Esophagus (tissue), 2 donors: ENCODE measurements around the gene FAXC. TPM values are rescaled to one million over a fixed set of nuclear protein-coding genes. Genes with fewer than 3 reads are reported as not detected.
"Not testable (repeated sequence)": the region's sequence is repeated elsewhere in the genome, so short reads cannot be mapped to it uniquely, and the experiment has no call there.

ENCODE experiments used
- H3K27ac ChIP-seq, 2 donors: one replicate each; pipeline ENCODE4 v1.5.1; 2013; ENCODE audit warnings: low read depth in 2 of 2, mild to moderate bottlenecking in 2 of 2, inconsistent platforms in 1 of 2, low read length in 1 of 2, moderate library complexity in 1 of 2
- H3K27me3 ChIP-seq, 2 donors: one replicate each; pipeline ENCODE4 v1.6.1; 2013; ENCODE audit warnings: low read length in 2 of 2, control low read depth in 1 of 2, mild to moderate bottlenecking in 1 of 2; ENCODE audit not compliant: insufficient read depth in 2 of 2, control insufficient read depth in 1 of 2
- H3K36me3 ChIP-seq, 2 donors: one replicate each; pipeline ENCODE4 v1.6.1; 2013; ENCODE audit warnings: low read length in 1 of 2; ENCODE audit not compliant: control insufficient read depth in 2 of 2, insufficient read depth in 2 of 2
- H3K4me1 ChIP-seq, 2 donors: one replicate each; pipeline ENCODE4 v1.6.1; 2013; ENCODE audit warnings: low read length in 1 of 2; ENCODE audit not compliant: control insufficient read depth in 2 of 2, insufficient read depth in 2 of 2
- H3K4me3 ChIP-seq, 2 donors: one replicate each; pipeline ENCODE4 v1.5.1; 2013; ENCODE audit warnings: low read length in 2 of 2, mild to moderate bottlenecking in 2 of 2, low read depth in 1 of 2, moderate library complexity in 1 of 2
- H3K9me3 ChIP-seq, 2 donors: one replicate each; pipeline ENCODE4 v1.6.1; 2013; ENCODE audit warnings: mild to moderate bottlenecking in 2 of 2, low read depth in 1 of 2, low read length in 1 of 2, moderate library complexity in 1 of 2; ENCODE audit not compliant: control insufficient read depth in 2 of 2, insufficient read depth in 1 of 2
- WGBS, 2 donors: extraction: QIAGEN DNeasy Blood & Tissue Kit; methylation state at CpG; one replicate each; pipeline ENCODE4 v1.1.7; 2013; 5-methylcytosine and 5-hydroxymethylcytosine counted together
- polyA plus RNA-seq, 2 donors: library from polyadenylated mRNA; stranded (reverse); fragments of 200-250 nt; gene quantifications; one replicate each; pipeline ENCODE4 v1.2.3, GENCODE V29; 2013
- donor health status: healthy with polysubstance abuse.
- donor health status: Bipolar disorder and iron deficiency.

The FAXC gene
- polyA plus RNA-seq, 2 donors: 3.5 to 4.8 TPM

DNA sequence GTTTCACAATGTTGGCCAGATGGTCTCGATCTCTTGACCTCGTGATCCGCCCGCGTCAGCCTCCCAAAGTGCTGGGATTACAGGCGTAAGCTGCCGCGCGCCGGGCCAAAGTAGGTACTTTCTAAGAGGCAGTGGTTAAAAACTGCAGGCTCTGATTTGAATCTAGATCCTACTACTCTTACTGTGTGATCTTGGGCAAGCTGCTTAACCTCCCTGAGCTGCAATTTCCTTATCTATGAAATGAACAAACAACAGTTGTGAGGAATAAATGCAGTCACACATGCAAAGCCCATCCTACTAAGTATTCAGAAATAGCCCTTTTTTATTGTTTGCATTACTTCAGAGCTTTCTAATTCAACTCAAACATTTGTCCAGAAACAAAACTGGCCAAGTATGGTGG lies 2.9 kb downstream of the FAXC start:
- H3K27ac ChIP-seq: no peak overlapping the region
- peaks cover 1 to 4% of the 10 kb centered on the region in 2 donors for H3K4me1 ChIP-seq
- H3K4me3 ChIP-seq: no peak overlapping the region
- no peaks in the 10 kb centered on the region for H3K27me3 ChIP-seq
- WGBS, 2 donors: 95 to 98% methylated on average over 10 of the region's 10 CpGs
- H3K36me3 ChIP-seq: no peaks in the 10 kb centered on the region
- no peaks in the 10 kb centered on the region for H3K9me3 ChIP-seq

GRCh38 chr6:99345164-99345563 lies 4.3 kb downstream of the FAXC start:
- no peaks in the 10 kb centered on the region for H3K36me3 ChIP-seq
- H3K27ac ChIP-seq: no peak overlapping the region
- H3K4me1 ChIP-seq: peaks cover 1 to 4% of the 10 kb centered on the region in 2 donors
- H3K9me3 ChIP-seq: no peaks in the 10 kb centered on the region
- H3K27me3 ChIP-seq: no peaks in the 10 kb centered on the region
- no peak overlapping the region for H3K4me3 ChIP-seq
- 86 to 90% methylated on average over 4 of the region's 4 CpGs for WGBS, 2 donors

GRCh38 chr6:99344289-99344688 lies 5.2 kb downstream of the FAXC start:
- Histone ChIP-seq H3K4me3 (no peak overlapping the region), H3K27ac (no peak overlapping the region), H3K9me3 (no peaks in the 10 kb centered on the region), H3K4me1 (peaks cover 1 to 4% of the 10 kb centered on the region in 2 donors), H3K27me3 (no peaks in the 10 kb centered on the region), H3K36me3 (no peaks in the 10 kb centered on the region)
- WGBS, 2 donors: 50 to 52% methylated on average over 3 of the region's 3 CpGs

- Histone ChIP-seq H3K9me3 (no peaks in the 10 kb centered on the region), H3K4me3 (no peak overlapping the region), H3K27ac (no peak overlapping the region), H3K27me3 (no peaks in the 10 kb centered on the region), H3K36me3 (no peaks in the 10 kb centered on the region), H3K4me1 (peaks cover 0 to 5% of the 10 kb centered on the region in 2 donors)
- WGBS, 2 donors: 76 to 84% methylated on average over 5 of the region's 5 CpGs
These were observed 7.5 kb downstream of the FAXC start for GRCh38 chr6:99341862-99342455.

DNA sequence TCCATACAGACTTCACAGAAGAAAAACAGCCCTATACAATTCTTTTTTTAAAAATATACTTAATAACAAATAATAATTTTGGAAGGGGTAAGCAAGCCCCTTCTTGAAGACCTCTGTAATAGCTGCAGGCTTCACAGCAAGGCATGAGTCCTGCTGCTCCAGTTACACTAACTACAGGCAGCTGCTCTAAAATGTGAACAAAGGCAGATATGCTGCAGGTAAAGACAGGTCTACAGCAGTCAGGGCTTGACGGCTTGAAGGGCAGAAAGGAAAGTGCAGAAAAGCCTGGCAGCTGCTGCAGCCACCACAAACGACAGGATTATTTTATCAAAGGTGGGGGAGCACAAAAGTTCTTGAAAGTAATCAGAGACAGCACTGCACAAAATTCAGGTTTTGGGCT lies 11.3 kb downstream of the FAXC start:
- Histone ChIP-seq H3K4me1 (peaks cover 0 to 5% of the 10 kb centered on the region in 2 donors), H3K27me3 (no peaks in the 10 kb centered on the region), H3K36me3 (no peaks in the 10 kb centered on the region), H3K4me3 (no peak overlapping the region), H3K27ac (no peak overlapping the region), H3K9me3 (no peaks in the 10 kb centered on the region)
- 17 to 32% methylated on average over 2 of the region's 2 CpGs for WGBS, 2 donors

- not testable (repeated sequence) for H3K36me3 ChIP-seq, H3K4me3 ChIP-seq, H3K27ac ChIP-seq, H3K9me3 ChIP-seq, H3K4me1 ChIP-seq, H3K27me3 ChIP-seq
- 59 to 66% methylated on average over 6 of the region's 6 CpGs for WGBS, 2 donors
These were observed 14.2 kb downstream of the FAXC start for GRCh38 chr6:99335298-99335697.

GRCh38 chr6:99334526-99335127 lies 14.8 kb downstream of the FAXC start:
- Histone ChIP-seq H3K9me3 (no peaks in the 10 kb centered on the region), H3K4me1 (peaks cover 0 to 5% of the 10 kb centered on the region in 2 donors), H3K27me3 (no peaks in the 10 kb centered on the region), H3K36me3 (no peaks in the 10 kb centered on the region), H3K27ac (peak overlapping the region; percentile 17 to 66), H3K4me3 (no peak overlapping the region)
- 29 to 33% methylated on average over 2 of the region's 2 CpGs for WGBS, 2 donors

DNA sequence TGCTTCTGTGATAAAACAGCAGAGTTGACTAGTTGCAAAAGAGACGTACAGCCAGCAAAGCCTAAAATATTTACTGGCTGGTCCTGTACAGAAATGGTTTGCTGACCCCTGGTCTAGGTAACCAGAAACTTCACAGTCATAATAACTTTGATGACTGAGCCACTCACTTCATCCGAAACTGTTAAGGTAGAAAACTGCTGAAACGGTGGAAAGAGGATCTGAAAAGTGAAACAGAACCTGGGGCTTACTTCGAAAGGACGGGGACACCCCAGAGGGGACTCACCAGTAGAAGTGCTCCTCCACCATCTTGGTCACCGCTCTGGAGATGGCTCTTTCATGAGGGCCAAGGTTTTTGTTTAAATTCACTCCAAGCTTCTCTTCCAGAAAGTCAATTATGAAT lies 16.4 kb downstream of the FAXC start:
- H3K36me3 ChIP-seq: no peaks in the 10 kb centered on the region
- H3K9me3 ChIP-seq: no peaks in the 10 kb centered on the region
- no peaks in the 10 kb centered on the region for H3K27me3 ChIP-seq
- H3K4me1 ChIP-seq: no peaks in the 10 kb centered on the region
- H3K4me3 ChIP-seq: no peak overlapping the region
- 83 to 86% methylated on average over 6 of the region's 6 CpGs for WGBS, 2 donors
- H3K27ac ChIP-seq: no peak overlapping the region

DNA sequence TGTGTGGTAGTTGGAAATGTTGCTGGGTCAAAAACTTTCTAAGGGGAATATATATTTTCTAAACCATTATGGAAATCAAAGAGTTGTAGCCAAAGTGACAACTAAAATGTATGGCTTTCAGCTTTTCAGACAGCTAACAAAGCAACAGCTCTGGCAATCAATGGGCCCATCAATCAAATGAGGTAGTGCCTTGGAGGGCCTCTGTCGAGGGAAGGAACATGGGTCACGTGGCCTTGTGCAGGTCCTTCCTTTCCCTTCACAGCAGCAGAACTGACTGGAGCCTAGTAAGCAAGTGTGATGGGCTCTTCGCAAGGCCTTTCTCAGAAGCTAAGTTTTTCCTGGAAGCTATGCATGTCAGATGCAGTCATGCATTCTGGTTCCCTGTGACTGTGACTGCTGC lies 17.9 kb downstream of the FAXC start:
- no peaks in the 10 kb centered on the region for H3K27me3 ChIP-seq
- no peaks in the 10 kb centered on the region for H3K36me3 ChIP-seq
- no peak overlapping the region for H3K4me3 ChIP-seq
- H3K4me1 ChIP-seq: no peaks in the 10 kb centered on the region
- no peaks in the 10 kb centered on the region for H3K9me3 ChIP-seq
- no peak overlapping the region for H3K27ac ChIP-seq
- 77 to 82% methylated on average over 3 of the region's 3 CpGs for WGBS, 2 donors

DNA sequence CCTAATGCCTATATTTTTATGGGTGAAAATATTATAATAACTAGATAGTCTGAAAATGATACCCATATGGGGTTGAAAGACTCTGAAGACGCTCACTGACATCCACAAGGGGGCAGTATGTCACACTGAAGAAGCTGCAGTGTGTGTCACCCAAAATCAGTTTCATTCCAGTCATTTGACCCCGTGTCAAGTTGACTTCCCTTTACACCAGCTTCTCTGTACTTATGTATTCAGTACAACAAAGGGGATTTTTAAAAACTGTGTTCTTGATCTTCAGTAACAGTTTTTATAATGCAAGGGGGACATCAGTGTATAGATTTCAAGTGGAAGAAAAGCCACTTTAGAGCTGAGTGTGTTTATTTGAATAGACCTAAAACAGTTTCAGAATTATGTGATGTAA lies 19.3 kb downstream of the FAXC start:
- Histone ChIP-seq H3K27me3 (no peaks in the 10 kb centered on the region), H3K4me1 (no peaks in the 10 kb centered on the region), H3K36me3 (no peaks in the 10 kb centered on the region), H3K27ac (no peak overlapping the region), H3K4me3 (no peak overlapping the region), H3K9me3 (no peaks in the 10 kb centered on the region)
- 2 to 5% methylated on average over 2 of the region's 2 CpGs for WGBS, 2 donors
